Sigmoid colon (tissue), 4 donors: Measurements from ENCODE around the gene TAOK3.

Experiments
- EP300 ChIP-seq, 4 donors: sonication (generic); formaldehyde crosslinking; IDR thresholded peaks; one replicate each; pipeline ENCODE4 v1.6.1; 2017; ENCODE audit warnings: antibody characterized with exemption in 4 of 4
- POLR2A ChIP-seq, 2 donors: fragments of 450-650 bp; IDR thresholded peaks; one replicate each; pipeline ENCODE4 v1.6.1; 2016; ENCODE audit warnings: antibody characterized with exemption in 2 of 2, mild to moderate bottlenecking in 2 of 2, moderate library complexity in 2 of 2
- TF ChIP-seq, protein P1 (sequence below), 4 experiments: fragments of 450-650 bp in 3 of 4; fragments of 200-600 bp in 1 of 4; IDR thresholded peaks; one replicate each; pipeline ENCODE4 v1.5.1; 2016 to 2019; ENCODE audit warnings: antibody characterized with exemption in 4 of 4, mild to moderate bottlenecking in 3 of 4, moderate library complexity in 2 of 4

DNA sequence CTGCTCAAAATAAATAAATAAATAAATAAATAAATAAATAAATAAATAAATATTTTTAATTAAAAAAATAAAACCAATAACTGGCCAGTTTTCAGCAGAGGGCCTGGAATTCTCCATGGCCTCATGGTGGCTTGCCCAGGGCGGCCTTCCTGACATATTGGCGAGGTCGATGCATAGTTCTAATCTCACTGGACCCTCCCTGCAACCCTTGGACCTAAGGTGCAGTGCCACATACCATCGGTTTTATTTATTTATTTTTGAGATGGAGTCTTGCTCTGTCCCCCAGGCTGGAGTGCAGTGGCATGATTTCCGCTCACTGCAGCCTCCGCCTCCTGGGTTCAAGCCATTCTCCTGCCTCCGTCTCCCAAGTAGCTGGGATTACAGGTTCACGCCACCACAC, 265.0 kb downstream of the TAOK3 start:
- TF ChIP-seq EP300 (IDR thresholded peaks at IDR 0.05) (no peak), POLR2A (IDR thresholded peaks at IDR 0.05) (no peak)
- TF ChIP-seq, protein P1, sequence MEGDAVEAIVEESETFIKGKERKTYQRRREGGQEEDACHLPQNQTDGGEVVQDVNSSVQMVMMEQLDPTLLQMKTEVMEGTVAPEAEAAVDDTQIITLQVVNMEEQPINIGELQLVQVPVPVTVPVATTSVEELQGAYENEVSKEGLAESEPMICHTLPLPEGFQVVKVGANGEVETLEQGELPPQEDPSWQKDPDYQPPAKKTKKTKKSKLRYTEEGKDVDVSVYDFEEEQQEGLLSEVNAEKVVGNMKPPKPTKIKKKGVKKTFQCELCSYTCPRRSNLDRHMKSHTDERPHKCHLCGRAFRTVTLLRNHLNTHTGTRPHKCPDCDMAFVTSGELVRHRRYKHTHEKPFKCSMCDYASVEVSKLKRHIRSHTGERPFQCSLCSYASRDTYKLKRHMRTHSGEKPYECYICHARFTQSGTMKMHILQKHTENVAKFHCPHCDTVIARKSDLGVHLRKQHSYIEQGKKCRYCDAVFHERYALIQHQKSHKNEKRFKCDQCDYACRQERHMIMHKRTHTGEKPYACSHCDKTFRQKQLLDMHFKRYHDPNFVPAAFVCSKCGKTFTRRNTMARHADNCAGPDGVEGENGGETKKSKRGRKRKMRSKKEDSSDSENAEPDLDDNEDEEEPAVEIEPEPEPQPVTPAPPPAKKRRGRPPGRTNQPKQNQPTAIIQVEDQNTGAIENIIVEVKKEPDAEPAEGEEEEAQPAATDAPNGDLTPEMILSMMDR (IDR thresholded peaks at IDR 0.05) = no peak
